A549 (cell line): Measurements from ENCODE around the gene TENT5A. TPM values are rescaled to one million over a fixed set of nuclear protein-coding genes. Genes with fewer than 3 reads are reported as not detected.

ENCODE experiments used
- ATAC-seq, 2 experiments: fragments of 200-7000 bp in 1 of 2; fragments of >200 bp in 1 of 2; cut with Nextera tagmentation in 1 of 2; cut with Tn5 transposase in 1 of 2; 3 replicates each; pipeline versions ENCODE4 v1.8.0 to v1.9.1; 2018 to 2020; ENCODE audit warnings: mild to moderate bottlenecking in 1 of 2, moderate library complexity in 1 of 2
- CTCF ChIA-PET: fragments of 300-600 bp; sonication (Branson Sonifier 250); formaldehyde crosslinking; extraction: SDS; loops from one replicate; lab custom pipeline; 2021; ENCODE audit warnings: antibody characterized with exemption, inconsistent platforms; lab: Yijun Ruan, JAX
- POLR2A ChIA-PET: fragments of 350-600 bp; formaldehyde crosslinking; extraction: SDS; loops from one replicate; lab custom pipeline; 2021; ENCODE audit warnings: antibody characterized with exemption, inconsistent platforms; lab: Yijun Ruan, JAX
- DNase-seq, 2 experiments: peaks; one replicate each; pipeline versions ENCODE4 v3.0.0 to v3.0.0-alpha.2; 2011 to 2016; ENCODE audit warnings: low read depth in 1 of 2, low spot score in 1 of 2
- FAIRE-seq: peaks from 2 replicates; lab custom pipeline; 2011; peaks lifted over from hg19 to GRCh38; lab: Jason Lieb, UNC
- H3K27ac ChIP-seq, 2 experiments: fragments of >200 bp; sonication (Bioruptor Twin); formaldehyde crosslinking; 3 replicates each; pipeline ENCODE4 v1.5.1; 2016 to 2017
- H3K4me1 ChIP-seq: fragments of >200 bp; sonication (Bioruptor Twin); formaldehyde crosslinking; 3 replicates; pipeline ENCODE4 v1.6.1; 2016
- H3K4me2 ChIP-seq: fragments of >200 bp; sonication (Bioruptor Twin); formaldehyde crosslinking; 3 replicates; pipeline ENCODE4 v1.6.1; 2016
- H3K4me3 ChIP-seq: fragments of >200 bp; sonication (Bioruptor Twin); formaldehyde crosslinking; 3 replicates; pipeline ENCODE4 v1.5.1; 2016
- H3K9me3 ChIP-seq: fragments of >200 bp; sonication (Bioruptor Twin); formaldehyde crosslinking; 3 replicates; pipeline ENCODE4 v1.6.1; 2016
- ATOH8 ChIP-seq: fragments of 250-450 bp; sonication (Bioruptor Pico); IDR thresholded peaks from 2 replicates; pipeline ENCODE4 v1.5.0; 2020; ENCODE audit warnings: low read depth, mild to moderate bottlenecking, moderate library complexity
- CBX8 ChIP-seq: fragments of 200-600 bp; sonication (generic); IDR thresholded peaks from 2 replicates; pipeline ENCODE4 v1.6.1; 2016
- CEBPB ChIP-seq, 2 experiments: fragments of >200 bp in 1 of 2; sonication (Bioruptor Twin) in 1 of 2; formaldehyde crosslinking in 1 of 2; IDR thresholded peaks; 2 replicates each; pipeline ENCODE4 v1.6.1; 2012 to 2016
- CTCF ChIP-seq: fragments of >200 bp; sonication (Bioruptor Twin); formaldehyde crosslinking; IDR thresholded peaks from 3 replicates; pipeline ENCODE4 v1.5.1; 2016
- EHF ChIP-seq: fragments of 250-450 bp; sonication (Bioruptor Pico); IDR thresholded peaks from 2 replicates; pipeline ENCODE4 v1.5.0; 2020; ENCODE audit warnings: mild to moderate bottlenecking
- ESRRA ChIP-seq: fragments of 150-350 bp; IDR thresholded peaks from 2 replicates; pipeline ENCODE4 v1.6.1; 2014; ENCODE audit warnings: mild to moderate bottlenecking, low read length, borderline replicate concordance
- FOSB ChIP-seq: fragments of 250-450 bp; sonication (Bioruptor Pico); IDR thresholded peaks from 2 replicates; pipeline ENCODE4 v1.5.0; 2020; ENCODE audit warnings: mild to moderate bottlenecking, moderate library complexity
- FOXS1 ChIP-seq: fragments of 250-450 bp; sonication (Bioruptor Pico); IDR thresholded peaks from 2 replicates; pipeline ENCODE4 v1.5.0; 2020; ENCODE audit warnings: mild to moderate bottlenecking, moderate library complexity
- HDAC2 ChIP-seq: fragments of 200-600 bp; sonication (generic); IDR thresholded peaks from 2 replicates; pipeline ENCODE4 v1.6.1; 2016
- HES2 ChIP-seq: fragments of >200 bp; sonication (Bioruptor Twin); formaldehyde crosslinking; IDR thresholded peaks from 2 replicates; pipeline ENCODE4 v1.6.1; 2016
- HEYL ChIP-seq: fragments of 250-450 bp; sonication (Bioruptor Pico); IDR thresholded peaks from 2 replicates; pipeline ENCODE4 v1.8.0; 2021; ENCODE audit warnings: mild to moderate bottlenecking, moderate library complexity
- HOXB13 ChIP-seq: fragments of 250-450 bp; sonication (Bioruptor Pico); IDR thresholded peaks from 2 replicates; pipeline ENCODE4 v1.5.0; 2020; ENCODE audit warnings: low read depth, mild to moderate bottlenecking, moderate library complexity
- HOXB5 ChIP-seq: fragments of 250-450 bp; sonication (Bioruptor Pico); IDR thresholded peaks from 2 replicates; pipeline ENCODE4 v1.5.0; 2020; ENCODE audit warnings: mild to moderate bottlenecking, moderate library complexity
- JUNB ChIP-seq: fragments of >200 bp; sonication (Bioruptor Twin); formaldehyde crosslinking; IDR thresholded peaks from 2 replicates; pipeline ENCODE4 v1.6.1; 2016
- KDM1A ChIP-seq: fragments of 200-600 bp; sonication (generic); IDR thresholded peaks from 2 replicates; pipeline ENCODE4 v1.6.1; 2016; ENCODE audit warnings: low read depth, mild to moderate bottlenecking
- KDM5A ChIP-seq: fragments of 200-600 bp; sonication (generic); IDR thresholded peaks from 2 replicates; pipeline ENCODE4 v1.6.1; 2016; ENCODE audit warnings: antibody characterized with exemption, mild to moderate bottlenecking
- MAFK ChIP-seq: fragments of 450-650 bp; IDR thresholded peaks from 2 replicates; pipeline ENCODE4 v1.6.1; 2014; ENCODE audit not compliant: partially characterized antibody
- MYC ChIP-seq: IDR thresholded peaks from 2 replicates; pipeline ENCODE4 v1.6.1; 2012; ENCODE audit warnings: mild to moderate bottlenecking, inconsistent platforms, low read length, improper control_type of control experiment, borderline replicate concordance
- NFE2L2 ChIP-seq: fragments of 150-350 bp; conservative IDR thresholded peaks from 2 replicates; pipeline ENCODE4 v1.6.1; 2014; ENCODE audit warnings: low read length
- NPAS2 ChIP-seq: fragments of 250-450 bp; sonication (Bioruptor Pico); IDR thresholded peaks from 2 replicates; pipeline ENCODE4 v1.8.0; 2022; ENCODE audit warnings: mild to moderate bottlenecking, moderate library complexity, borderline replicate concordance
- NR3C1 ChIP-seq: fragments of >200 bp; sonication (Bioruptor Twin); formaldehyde crosslinking; IDR thresholded peaks from 3 replicates; pipeline ENCODE4 v1.6.1; 2017
- POLR2A ChIP-seq: IDR thresholded peaks from 2 replicates; pipeline ENCODE4 v1.6.1; 2012; ENCODE audit warnings: mild to moderate bottlenecking, low read length
- POLR2AphosphoS2 ChIP-seq: conservative IDR thresholded peaks from 2 replicates; pipeline ENCODE4 v1.6.1; 2012; ENCODE audit warnings: low read length, improper control_type of control experiment, inconsistent platforms
- RAD21 ChIP-seq, 2 experiments: fragments of >200 bp in 1 of 2; sonication (Bioruptor Twin) in 1 of 2; formaldehyde crosslinking in 1 of 2; IDR thresholded peaks in 1 of 2; conservative IDR thresholded peaks in 1 of 2; 2 replicates in 1 of 2; 3 replicates in 1 of 2; pipeline ENCODE4 v1.6.1; 2012 to 2018; ENCODE audit warnings: inconsistent platforms in 1 of 2
- RNF2 ChIP-seq: fragments of 200-600 bp; sonication (generic); IDR thresholded peaks from 2 replicates; pipeline ENCODE4 v1.6.1; 2016; ENCODE audit warnings: low read depth, mild to moderate bottlenecking, antibody characterized with exemption, moderate library complexity, borderline replicate concordance
- SREBF2 ChIP-seq: fragments of 450-650 bp; IDR thresholded peaks from 2 replicates; pipeline ENCODE4 v1.6.1; 2014; ENCODE audit warnings: mild to moderate bottlenecking, moderate library complexity
- TFCP2L1 ChIP-seq: fragments of 250-450 bp; sonication (Bioruptor Pico); IDR thresholded peaks from 2 replicates; pipeline ENCODE4 v1.5.0; 2021; ENCODE audit warnings: mild to moderate bottlenecking
- TP53 ChIP-seq: fragments of 250-450 bp; sonication (Bioruptor Pico); IDR thresholded peaks from 2 replicates; pipeline ENCODE4 v1.5.0; 2021; ENCODE audit warnings: mild to moderate bottlenecking, moderate library complexity
- USF2 ChIP-seq: fragments of 450-650 bp; IDR thresholded peaks from 2 replicates; pipeline ENCODE4 v1.6.1; 2014; ENCODE audit warnings: antibody characterized with exemption
- ZC3H11A ChIP-seq: fragments of 450-650 bp; IDR thresholded peaks from 2 replicates; pipeline ENCODE4 v1.6.1; 2014; ENCODE audit warnings: antibody characterized with exemption, mild to moderate bottlenecking
- ZFP36 ChIP-seq: fragments of 450-650 bp; IDR thresholded peaks from 2 replicates; pipeline ENCODE4 v1.6.1; 2014; ENCODE audit warnings: borderline replicate concordance; ENCODE audit not compliant: partially characterized antibody
- WGBS: methylation state at CpG from one replicate; pipeline ENCODE4 v1.1.6; 2017; ENCODE audit errors: missing lambda C conversion rate; 5-methylcytosine and 5-hydroxymethylcytosine counted together
- polyA plus RNA-seq, 4 experiments: library from polyadenylated mRNA; depleted of rRNA in 3 of 4; stranded (reverse); fragments of >200 nt; fragmentation: RNase III in 1 of 4; extraction: RNeasy Plus Mini Kit Qiagen cat#74134 plus additional on column Dnase treatment in 1 of 4; gene quantifications; 2 replicates in 3 of 4; 3 replicates in 1 of 4; pipeline ENCODE4 v1.2.3, GENCODE V29; 2011 to 2017

The TENT5A gene
- polyA plus RNA-seq, 2 of the 4 experiments (the other 2 are of a cell fraction): 1.1 to 1.8 TPM

- ChIA-PET CTCF (no interaction called here), POLR2A (no interaction called here)
- WGBS: 57% methylated on average over 3 of the region's 3 CpGs
- H3K27ac ChIP-seq: no peak overlapping the region
- TF ChIP-seq NR3C1 (no peak), HEYL (CRISPR knock-in tag) (no peak), HOXB5 (CRISPR knock-in tag) (no peak), TP53 (CRISPR knock-in tag) (no peak), HDAC2 (no peak), CBX8 (no peak), TFCP2L1 (CRISPR knock-in tag) (no peak), FOSB (CRISPR knock-in tag) (no peak), MAFK (no peak), USF2 (no peak), MYC (no peak), POLR2AphosphoS2 (no peak), CEBPB (IDR thresholded peaks at IDR 0.05) (no peak), NPAS2 (CRISPR knock-in tag) (no peak), FOXS1 (CRISPR knock-in tag) (no peak), HES2 (no peak), HOXB13 (no peak), ESRRA (no peak), EHF (CRISPR knock-in tag) (no peak)
- ATAC-seq (no peak), FAIRE-seq (no peak), DNase-seq (no peak)
- no peak overlapping the region for H3K4me2 ChIP-seq
- no peaks in the 10 kb centered on the region for H3K9me3 ChIP-seq
- no peaks in the 10 kb centered on the region for H3K4me1 ChIP-seq
- H3K4me3 ChIP-seq: no peak overlapping the region
These were observed 37.8 kb downstream of the TENT5A start for GRCh38 chr6:81714684-81715083.

- no peak for TF ChIP-seq ATOH8 (CRISPR knock-in tag)
- Histone ChIP-seq H3K9me3 (no peaks in the 10 kb centered on the region), H3K4me1 (no peaks in the 10 kb centered on the region), H3K27ac (no peak overlapping the region), H3K4me2 (no peak overlapping the region), H3K4me3 (no peak overlapping the region)
- ChIA-PET CTCF (no interaction called here), POLR2A (no interaction called here)
- ATAC-seq (no peak), DNase-seq (no peak), FAIRE-seq (no peak)
- 13% methylated on average over 1 of the region's 1 CpG for WGBS
These were observed 39.3 kb downstream of the TENT5A start for GRCh38 chr6:81713205-81713604.

GRCh38 chr6:81708113-81708699, 44.3 kb downstream of the TENT5A start:
- DNase-seq (no peak), FAIRE-seq (no peak), ATAC-seq (no peak)
- 45% methylated on average over 5 of the region's 5 CpGs for WGBS
- H3K9me3 ChIP-seq: no peaks in the 10 kb centered on the region
- H3K4me1 ChIP-seq: no peaks in the 10 kb centered on the region
- ChIA-PET POLR2A (no interaction called here), CTCF (no interaction called here)
- H3K4me2 ChIP-seq: no peak overlapping the region
- TF ChIP-seq NPAS2 (CRISPR knock-in tag): no peak
- H3K4me3 ChIP-seq: no peak overlapping the region
- H3K27ac ChIP-seq: no peak overlapping the region

GRCh38 chr6:81704700-81705099, 47.8 kb downstream of the TENT5A start:
- Histone ChIP-seq H3K4me2 (no peak overlapping the region), H3K27ac (no peak overlapping the region), H3K4me1 (no peaks in the 10 kb centered on the region), H3K9me3 (no peaks in the 10 kb centered on the region), H3K4me3 (no peak overlapping the region)
- no peak for TF ChIP-seq KDM5A
- no peak for TF ChIP-seq ZFP36
- TF ChIP-seq MAFK: no peak
- TF ChIP-seq RNF2: no peak
- TF ChIP-seq KDM1A: no peak
- TF ChIP-seq HES2: no peak
- no peak for TF ChIP-seq ZC3H11A
- TF ChIP-seq NR3C1: no peak
- TF ChIP-seq JUNB: no peak
- TF ChIP-seq SREBF2: no peak
- no peak for TF ChIP-seq CTCF
- no peak for TF ChIP-seq POLR2A
- no peak for TF ChIP-seq RAD21 (conservative IDR thresholded peaks at IDR 0.05 in 1 of 2, IDR thresholded peaks at IDR 0.05 in 1 of 2)
- no peak for TF ChIP-seq NFE2L2
- no peak for DNase-seq
- no peak for ATAC-seq
- ChIA-PET CTCF (no interaction called here), POLR2A (no interaction called here)
- no peak for FAIRE-seq
